H9 (cell line): Measurements from ENCODE around the gene TNRC6A. TPM values are rescaled to one million over a fixed set of nuclear protein-coding genes. Genes with fewer than 3 reads are reported as not detected.

Experiments used
- DNase-seq: peaks from one replicate; pipeline ENCODE4 v3.0.0-alpha.2; 2017
- H2AFZ ChIP-seq: one replicate; pipeline ENCODE4 v1.6.1; 2013; ENCODE audit warnings: mild to moderate bottlenecking, low read length, control low read depth, moderate library complexity
- H2AK5ac ChIP-seq: 2 replicates; pipeline ENCODE4 v1.6.1; 2013; ENCODE audit warnings: low read length, control low read depth, mixed read lengths; ENCODE audit not compliant: insufficient read length
- H2BK120ac ChIP-seq: one replicate; pipeline ENCODE4 v1.6.1; 2013; ENCODE audit warnings: low read depth, mild to moderate bottlenecking, low read length, control low read depth, inconsistent platforms; ENCODE audit not compliant: poor library complexity, severe bottlenecking
- H2BK12ac ChIP-seq: 2 replicates; pipeline ENCODE4 v1.6.1; 2013; ENCODE audit warnings: low read length, control low read depth, mixed read lengths, low read depth; ENCODE audit not compliant: insufficient read length
- H2BK15ac ChIP-seq: 2 replicates; pipeline ENCODE4 v1.6.1; 2013; ENCODE audit warnings: low read depth, low read length, control low read depth
- H2BK20ac ChIP-seq: one replicate; pipeline ENCODE4 v1.6.1; 2013; ENCODE audit warnings: low read depth, mild to moderate bottlenecking, low read length, control low read depth, inconsistent platforms; ENCODE audit not compliant: poor library complexity, severe bottlenecking
- H2BK5ac ChIP-seq: 2 replicates; pipeline ENCODE4 v1.6.1; 2013; ENCODE audit warnings: low read length, control low read depth, mixed read lengths; ENCODE audit not compliant: insufficient read length
- H3K14ac ChIP-seq: 2 replicates; pipeline ENCODE4 v1.6.1; 2013; ENCODE audit warnings: low read length, control low read depth; ENCODE audit not compliant: insufficient read depth
- H3K18ac ChIP-seq: 2 replicates; pipeline ENCODE4 v1.6.1; 2013; ENCODE audit warnings: low read depth, mild to moderate bottlenecking, mixed read lengths, low read length, control low read depth; ENCODE audit not compliant: insufficient read length
- H3K23ac ChIP-seq: 2 replicates; pipeline ENCODE4 v1.6.1; 2013; ENCODE audit warnings: low read length, control low read depth, mixed read lengths, low read depth; ENCODE audit not compliant: insufficient read length
- H3K23me2 ChIP-seq: 2 replicates; pipeline ENCODE4 v1.6.1; 2013; ENCODE audit warnings: low read depth, mild to moderate bottlenecking, mixed read lengths, low read length, control low read depth; ENCODE audit not compliant: insufficient read length, poor library complexity, severe bottlenecking
- H3K27ac ChIP-seq: 2 replicates; pipeline ENCODE4 v1.5.1; 2013; ENCODE audit warnings: low read length, control low read depth, mixed read lengths, low read depth; ENCODE audit not compliant: insufficient read length
- H3K27me3 ChIP-seq: 2 replicates; pipeline ENCODE4 v1.6.1; 2013; ENCODE audit warnings: low read length, control low read depth, inconsistent platforms; ENCODE audit not compliant: insufficient read depth
- H3K4ac ChIP-seq: 2 replicates; pipeline ENCODE4 v1.6.1; 2013; ENCODE audit warnings: low read depth, mild to moderate bottlenecking, control low read depth, inconsistent platforms, low read length, moderate library complexity
- H3K4me1 ChIP-seq: 2 replicates; pipeline ENCODE4 v1.6.1; 2013; ENCODE audit warnings: low read length, control low read depth, inconsistent platforms; ENCODE audit not compliant: insufficient read depth
- H3K4me2 ChIP-seq: 2 replicates; pipeline ENCODE4 v1.6.1; 2013; ENCODE audit warnings: low read length, control low read depth, mixed read lengths; ENCODE audit not compliant: insufficient read length, insufficient read depth
- H3K56ac ChIP-seq: 2 replicates; pipeline ENCODE4 v1.6.1; 2013; ENCODE audit warnings: low read depth, mild to moderate bottlenecking, mixed read lengths, low read length, control low read depth; ENCODE audit not compliant: insufficient read length
- H3K79me1 ChIP-seq: 2 replicates; pipeline ENCODE4 v1.6.1; 2013; ENCODE audit warnings: low read depth, mild to moderate bottlenecking, moderate library complexity, low read length, control low read depth, inconsistent platforms; ENCODE audit not compliant: insufficient read depth, poor library complexity, severe bottlenecking
- H3K79me2 ChIP-seq: 2 replicates; pipeline ENCODE4 v1.6.1; 2013; ENCODE audit warnings: low read length, control low read depth, inconsistent platforms; ENCODE audit not compliant: insufficient read depth
- H3K9ac ChIP-seq: 2 replicates; pipeline ENCODE4 v1.6.1; 2013; ENCODE audit warnings: low read length, control low read depth, mixed read lengths; ENCODE audit not compliant: insufficient read length; ENCODE audit errors: extremely low read depth
- H3K9me3 ChIP-seq: one replicate; pipeline ENCODE4 v1.6.1; 2013; ENCODE audit warnings: low read depth, low read length, inconsistent platforms; ENCODE audit not compliant: control insufficient read depth
- H3T11ph ChIP-seq: one replicate; pipeline ENCODE4 v1.6.1; 2013; ENCODE audit warnings: mild to moderate bottlenecking, low read length, control low read depth, inconsistent platforms
- H4K20me1 ChIP-seq: one replicate; pipeline ENCODE4 v1.6.1; 2013; ENCODE audit not compliant: control insufficient read depth, insufficient read length, insufficient read depth
- H4K5ac ChIP-seq: 2 replicates; pipeline ENCODE4 v1.6.1; 2013; ENCODE audit warnings: low read depth, mild to moderate bottlenecking, mixed read lengths, low read length, control low read depth; ENCODE audit not compliant: insufficient read length
- H4K8ac ChIP-seq: replicated peaks from 2 replicates; pipeline ENCODE4 v1.6.1; 2013; ENCODE audit warnings: low read length, control low read depth, mixed read lengths, low read depth; ENCODE audit not compliant: insufficient read length
- H4K91ac ChIP-seq: 2 replicates; pipeline ENCODE4 v1.6.1; 2013; ENCODE audit warnings: low read depth, mild to moderate bottlenecking, moderate library complexity, mixed read lengths, low read length, control low read depth; ENCODE audit not compliant: insufficient read length
- H3K27ac Mint-ChIP-seq, 3 experiments: 2 replicates in 2 of 3; 3 replicates in 1 of 3; pipeline ENCODE4 v1.8.0; 2020 to 2021; ENCODE audit warnings: mixed read lengths in 3 of 3, mild to moderate bottlenecking in 1 of 3, moderate library complexity in 1 of 3
- H3K27me3 Mint-ChIP-seq: 2 replicates; pipeline ENCODE4 v1.8.0; 2021; ENCODE audit warnings: low read depth, mild to moderate bottlenecking, moderate library complexity, mixed read lengths
- H3K36me3 Mint-ChIP-seq, 3 experiments: 2 replicates in 2 of 3; 3 replicates in 1 of 3; pipeline ENCODE4 v1.8.0; 2020 to 2021; ENCODE audit warnings: low read depth in 3 of 3, mixed read lengths in 3 of 3; ENCODE audit not compliant: insufficient read depth in 1 of 3
- H3K4me1 Mint-ChIP-seq, 2 experiments: 2 replicates each; pipeline ENCODE4 v1.8.0; 2020; ENCODE audit warnings: mixed read lengths in 2 of 2
- H3K4me3 Mint-ChIP-seq, 2 experiments: 2 replicates in 1 of 2; 3 replicates in 1 of 2; pipeline ENCODE4 v1.8.0; 2020 to 2021; ENCODE audit warnings: mild to moderate bottlenecking in 2 of 2, mixed read lengths in 2 of 2, moderate library complexity in 1 of 2
- H3K9me3 Mint-ChIP-seq, 2 experiments: 2 replicates in 1 of 2; 3 replicates in 1 of 2; pipeline ENCODE4 v1.8.0; 2020; ENCODE audit warnings: mild to moderate bottlenecking in 2 of 2, mixed read lengths in 2 of 2, moderate library complexity in 1 of 2
- WGBS: extraction: QIAGEN DNeasy Blood & Tissue Kit; methylation state at CpG from one replicate; pipeline ENCODE4 v1.1.7; 2013; ENCODE audit warnings: missing lambda C conversion rate, low lambda C conversion rate, mixed read lengths; ENCODE audit not compliant: insufficient read length; ENCODE audit errors: extremely low coverage; 5-methylcytosine and 5-hydroxymethylcytosine counted together
- total RNA-seq: library from RNA; stranded (reverse); gene quantifications from 2 replicates; pipeline ENCODE4 v1.2.1, GENCODE V29; 2021
- TF ChIP-seq, protein P1 (sequence below): fragments of 200-600 bp; sonication (generic); conservative IDR thresholded peaks from 3 replicates; pipeline ENCODE4 v1.8.0; 2021; ENCODE audit warnings: antibody characterized with exemption, mild to moderate bottlenecking

TNRC6A gene
- total RNA-seq, 1 experiment from 2014 or later = 114 TPM

DNA sequence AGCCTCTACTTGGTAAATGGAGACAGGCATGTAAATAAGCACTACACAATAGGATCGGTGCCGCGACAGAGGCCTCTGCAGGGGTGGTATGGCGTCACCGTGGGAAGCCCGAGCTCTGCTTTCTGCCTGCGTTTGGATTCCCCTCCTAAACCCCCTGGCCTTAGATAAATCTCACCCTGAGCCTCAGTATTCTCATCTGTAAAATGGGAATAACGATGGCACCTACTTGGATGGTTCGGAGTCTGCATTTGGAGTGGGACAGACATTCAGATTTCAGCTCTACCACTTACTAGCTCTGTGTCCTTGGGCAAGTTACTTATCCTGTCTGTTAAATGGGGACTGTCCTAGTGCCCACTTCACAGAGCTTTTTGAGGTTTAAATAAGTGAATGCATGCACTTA, 42.8 kb upstream of the TNRC6A start:
- Mint-ChIP-seq H3K27me3 (no peaks in the 10 kb centered on the region; the same call in 1 of the 2 replicates), H3K9me3 (no peaks in the 10 kb centered on the region), H3K27ac (peak overlapping the region in 2 of 3 experiments; percentile 86 to 92; a peak in 3 of 7 replicates), H3K4me3 (no peak overlapping the region), H3K4me1 (peaks cover 27 to 42% of the 10 kb centered on the region in 2 experiments), H3K36me3 (no peaks in the 10 kb centered on the region)
- no peak overlapping the region for H3T11ph ChIP-seq
- no peak overlapping the region for H4K5ac ChIP-seq
- H3K4me2 ChIP-seq = no peak overlapping the region
- H4K91ac ChIP-seq = no peak overlapping the region
- H3K79me2 ChIP-seq = no peaks in the 10 kb centered on the region
- no peak overlapping the region for H2BK15ac ChIP-seq
- no peak overlapping the region for H3K9ac ChIP-seq
- H2AK5ac ChIP-seq = no peak overlapping the region
- no peak overlapping the region for H2AFZ ChIP-seq
- H3K9me3 ChIP-seq = no peaks in the 10 kb centered on the region
- H3K4ac ChIP-seq = no peak overlapping the region
- H4K8ac ChIP-seq = no peak overlapping the region
- no peaks in the 10 kb centered on the region for H4K20me1 ChIP-seq
- H3K79me1 ChIP-seq = no peaks in the 10 kb centered on the region
- H3K23me2 ChIP-seq = no peaks in the 10 kb centered on the region
- H2BK5ac ChIP-seq = no peak overlapping the region
- TF ChIP-seq, protein P1, sequence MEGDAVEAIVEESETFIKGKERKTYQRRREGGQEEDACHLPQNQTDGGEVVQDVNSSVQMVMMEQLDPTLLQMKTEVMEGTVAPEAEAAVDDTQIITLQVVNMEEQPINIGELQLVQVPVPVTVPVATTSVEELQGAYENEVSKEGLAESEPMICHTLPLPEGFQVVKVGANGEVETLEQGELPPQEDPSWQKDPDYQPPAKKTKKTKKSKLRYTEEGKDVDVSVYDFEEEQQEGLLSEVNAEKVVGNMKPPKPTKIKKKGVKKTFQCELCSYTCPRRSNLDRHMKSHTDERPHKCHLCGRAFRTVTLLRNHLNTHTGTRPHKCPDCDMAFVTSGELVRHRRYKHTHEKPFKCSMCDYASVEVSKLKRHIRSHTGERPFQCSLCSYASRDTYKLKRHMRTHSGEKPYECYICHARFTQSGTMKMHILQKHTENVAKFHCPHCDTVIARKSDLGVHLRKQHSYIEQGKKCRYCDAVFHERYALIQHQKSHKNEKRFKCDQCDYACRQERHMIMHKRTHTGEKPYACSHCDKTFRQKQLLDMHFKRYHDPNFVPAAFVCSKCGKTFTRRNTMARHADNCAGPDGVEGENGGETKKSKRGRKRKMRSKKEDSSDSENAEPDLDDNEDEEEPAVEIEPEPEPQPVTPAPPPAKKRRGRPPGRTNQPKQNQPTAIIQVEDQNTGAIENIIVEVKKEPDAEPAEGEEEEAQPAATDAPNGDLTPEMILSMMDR = no peak
- no peak overlapping the region for H2BK20ac ChIP-seq
- H3K56ac ChIP-seq = no peak overlapping the region
- H3K27me3 ChIP-seq = no peaks in the 10 kb centered on the region
- H2BK12ac ChIP-seq = no peak overlapping the region
- H3K14ac ChIP-seq = no peak overlapping the region
- no CpG with 5 or more reads among the region's 9 CpGs for WGBS
- H3K23ac ChIP-seq = no peak overlapping the region
- no peak overlapping the region for H3K18ac ChIP-seq
- H3K27ac ChIP-seq = no peak overlapping the region
- DNase-seq = no peak
- no peak overlapping the region for H2BK120ac ChIP-seq
- H3K4me1 ChIP-seq = no peaks in the 10 kb centered on the region
